WTC11 (cell line): ENCODE data around the gene SMCO2. TPM values are rescaled to one million over a fixed set of nuclear protein-coding genes. Genes with fewer than 3 reads are reported as not detected.

Source experiments
- ATAC-seq: fragments of 200-7000 bp; cut with Tn5 transposase; 2 replicates; pipeline ENCODE4 v1.10.0; 2021; ENCODE audit warnings: mild to moderate bottlenecking, moderate library complexity
- CTCF ChIA-PET: fragments of 300-600 bp; sonication (Branson Sonifier 250); formaldehyde crosslinking; loops from one replicate; lab custom pipeline; 2021; ENCODE audit warnings: antibody characterized with exemption; lab: Charles Lee
- POLR2A ChIA-PET: fragments of 350-600 bp; sonication (Branson Sonifier 250); formaldehyde crosslinking; loops from one replicate; lab custom pipeline; 2021; ENCODE audit warnings: antibody characterized with exemption; lab: Charles Lee
- DNase-seq: peaks from one replicate; pipeline ENCODE4 v3.0.0; 2021; ENCODE audit warnings: low spot score
- H3K27ac Mint-ChIP-seq: 2 replicates; pipeline ENCODE4 v1.8.0; 2021; ENCODE audit warnings: mixed read lengths
- H3K27me3 Mint-ChIP-seq: 2 replicates; pipeline ENCODE4 v1.8.0; 2021; ENCODE audit warnings: low read depth, mild to moderate bottlenecking, moderate library complexity, mixed read lengths
- H3K36me3 Mint-ChIP-seq: 2 replicates; pipeline ENCODE4 v1.8.0; 2021; ENCODE audit warnings: mixed read lengths
- H3K4me1 Mint-ChIP-seq: 2 replicates; pipeline ENCODE4 v1.8.0; 2022; ENCODE audit warnings: mixed read lengths
- H3K4me3 Mint-ChIP-seq: 2 replicates; pipeline ENCODE4 v1.8.0; 2021; ENCODE audit warnings: mild to moderate bottlenecking, moderate library complexity, mixed read lengths
- H3K9me3 Mint-ChIP-seq: 2 replicates; pipeline ENCODE4 v1.8.0; 2021; ENCODE audit warnings: mixed read lengths
- CBFB ChIP-seq: sonication (generic); formaldehyde crosslinking; IDR thresholded peaks from 2 replicates; pipeline ENCODE4 v1.8.1; 2022; ENCODE audit warnings: mild to moderate bottlenecking, low read depth, missing genetic modification reagents
- ELF4 ChIP-seq: sonication (generic); formaldehyde crosslinking; IDR thresholded peaks from 2 replicates; pipeline ENCODE4 v1.8.1; 2022; ENCODE audit warnings: low read depth, mild to moderate bottlenecking, moderate library complexity, missing genetic modification reagents
- FOXK1 ChIP-seq: sonication (generic); formaldehyde crosslinking; IDR thresholded peaks from 2 replicates; pipeline ENCODE4 v1.8.0; 2022; ENCODE audit warnings: mild to moderate bottlenecking, moderate library complexity, missing genetic modification reagents
- GABPB1 ChIP-seq: sonication (generic); formaldehyde crosslinking; IDR thresholded peaks from 2 replicates; pipeline ENCODE4 v1.8.1; 2023; ENCODE audit warnings: mild to moderate bottlenecking, missing genetic modification reagents
- KAT7 ChIP-seq: sonication (generic); formaldehyde crosslinking; IDR thresholded peaks from 2 replicates; pipeline ENCODE4 v1.8.1; 2023; ENCODE audit warnings: missing genetic modification reagents, mild to moderate bottlenecking, borderline replicate concordance
- NFE2L1 ChIP-seq: sonication (generic); formaldehyde crosslinking; IDR thresholded peaks from 2 replicates; pipeline ENCODE4 v1.8.1; 2023; ENCODE audit warnings: missing genetic modification reagents
- NR3C1 ChIP-seq: sonication (generic); formaldehyde crosslinking; conservative IDR thresholded peaks from 2 replicates; pipeline ENCODE4 v1.8.1; 2023; ENCODE audit warnings: low read depth, mild to moderate bottlenecking, missing genetic modification reagents
- OVOL2 ChIP-seq: fragments of 250-450 bp; sonication (Bioruptor Pico); IDR thresholded peaks from 2 replicates; pipeline ENCODE4 v1.9.0; 2021; ENCODE audit warnings: mild to moderate bottlenecking, borderline replicate concordance
- PRRX2 ChIP-seq: fragments of 250-450 bp; sonication (Bioruptor Pico); IDR thresholded peaks from 2 replicates; pipeline ENCODE4 v1.8.0; 2021; ENCODE audit warnings: mild to moderate bottlenecking
- RELA ChIP-seq: sonication (generic); formaldehyde crosslinking; IDR thresholded peaks from 2 replicates; pipeline ENCODE4 v1.8.1; 2022; ENCODE audit warnings: missing genetic modification reagents, mild to moderate bottlenecking, borderline replicate concordance
- RORB ChIP-seq: fragments of 250-450 bp; sonication (Bioruptor Pico); IDR thresholded peaks from 2 replicates; pipeline ENCODE4 v1.9.0; 2021; ENCODE audit warnings: mild to moderate bottlenecking
- TEAD4 ChIP-seq: sonication (generic); formaldehyde crosslinking; IDR thresholded peaks from 2 replicates; pipeline ENCODE4 v1.8.0; 2022; ENCODE audit warnings: mild to moderate bottlenecking, missing genetic modification reagents
- ZNF396 ChIP-seq: fragments of 250-450 bp; sonication (Bioruptor Pico); IDR thresholded peaks from 2 replicates; pipeline ENCODE4 v1.8.0; 2021; ENCODE audit warnings: mild to moderate bottlenecking, moderate library complexity, borderline replicate concordance
- ZNF671 ChIP-seq: fragments of 250-450 bp; sonication (Bioruptor Pico); IDR thresholded peaks from 2 replicates; pipeline ENCODE4 v1.8.0; 2021; ENCODE audit warnings: mild to moderate bottlenecking
- total RNA-seq: library from RNA; stranded (reverse); gene quantifications from 3 replicates; pipeline ENCODE4 v1.2.3, GENCODE V29; 2021
- TF ChIP-seq, protein P1 (sequence below): sonication (generic); formaldehyde crosslinking; IDR thresholded peaks from 2 replicates; pipeline ENCODE4 v1.8.0; 2022; ENCODE audit warnings: mild to moderate bottlenecking, missing genetic modification reagents
- TF ChIP-seq, protein P2 (sequence below): sonication (generic); formaldehyde crosslinking; IDR thresholded peaks from 2 replicates; pipeline ENCODE4 v1.8.1; 2023; ENCODE audit warnings: mild to moderate bottlenecking, missing genetic modification reagents
- TF ChIP-seq, protein P3 (sequence below): sonication (generic); formaldehyde crosslinking; IDR thresholded peaks from 2 replicates; pipeline ENCODE4 v1.8.0; 2023; ENCODE audit warnings: missing genetic modification reagents
- TF ChIP-seq, protein P4 (sequence below): sonication (generic); formaldehyde crosslinking; IDR thresholded peaks from 2 replicates; pipeline ENCODE4 v1.8.1; 2022; ENCODE audit warnings: low read depth, missing genetic modification reagents, borderline replicate concordance
- TF ChIP-seq, protein P5 (sequence below): sonication (generic); formaldehyde crosslinking; IDR thresholded peaks from 2 replicates; pipeline ENCODE4 v1.8.0; 2022; ENCODE audit warnings: mild to moderate bottlenecking, missing genetic modification reagents
- TF ChIP-seq, protein P6 (sequence below): fragments of 200-600 bp; IDR thresholded peaks from 2 replicates; pipeline ENCODE4 v1.8.0; 2022; ENCODE audit warnings: antibody characterized with exemption
- TF ChIP-seq, protein P7 (sequence below): fragments of 250-450 bp; sonication (Bioruptor Pico); conservative IDR thresholded peaks from 2 replicates; pipeline ENCODE4 v1.9.0; 2021; ENCODE audit warnings: mild to moderate bottlenecking
- TF ChIP-seq, protein P8 (sequence below): fragments of 250-450 bp; sonication (Bioruptor Pico); IDR thresholded peaks from 2 replicates; pipeline ENCODE4 v1.8.0; 2021; ENCODE audit warnings: mild to moderate bottlenecking

The SMCO2 gene
- total RNA-seq, 1 experiment from 2014 or later, result 0.52 TPM

DNA sequence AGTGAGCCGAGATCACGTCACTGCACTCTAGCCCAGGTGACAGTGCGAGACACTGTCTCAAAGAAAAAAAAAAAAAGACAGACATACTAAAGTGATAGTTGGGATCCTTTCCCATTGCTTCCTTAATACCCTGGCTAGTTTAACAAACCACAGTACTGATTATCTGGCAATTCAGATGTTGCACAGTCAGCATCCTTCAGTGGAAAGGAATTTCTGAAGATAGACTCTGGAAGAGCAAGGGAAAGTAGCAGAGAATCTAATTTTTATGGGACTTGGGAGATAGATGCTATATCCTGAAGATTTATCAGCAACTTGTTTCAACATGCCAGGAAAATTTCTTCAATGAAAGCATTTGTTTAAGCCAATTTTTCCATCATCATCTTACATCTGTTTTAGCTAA is 71.0 kb downstream of the SMCO2 start:
- ATAC-seq (no peak), DNase-seq (no peak)
- POLR2A ChIA-PET, result no interaction called here
- Mint-ChIP-seq H3K27ac (no peak overlapping the region), H3K4me1 (peaks cover 27% of the 10 kb centered on the region), H3K27me3 (peaks cover 20% of the 10 kb centered on the region), H3K9me3 (no peaks in the 10 kb centered on the region), H3K36me3 (no peaks in the 10 kb centered on the region), H3K4me3 (no peak overlapping the region)
- no peak for TF ChIP-seq ZNF671
- no peak for TF ChIP-seq NR3C1 (CRISPR knock-in tag)
- TF ChIP-seq, protein P1, sequence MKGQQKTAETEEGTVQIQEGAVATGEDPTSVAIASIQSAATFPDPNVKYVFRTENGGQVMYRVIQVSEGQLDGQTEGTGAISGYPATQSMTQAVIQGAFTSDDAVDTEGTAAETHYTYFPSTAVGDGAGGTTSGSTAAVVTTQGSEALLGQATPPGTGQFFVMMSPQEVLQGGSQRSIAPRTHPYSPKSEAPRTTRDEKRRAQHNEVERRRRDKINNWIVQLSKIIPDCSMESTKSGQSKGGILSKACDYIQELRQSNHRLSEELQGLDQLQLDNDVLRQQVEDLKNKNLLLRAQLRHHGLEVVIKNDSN, result no peak
- TF ChIP-seq OVOL2 (CRISPR knock-in tag), result no peak
- TF ChIP-seq CBFB (CRISPR knock-in tag), result no peak
- TF ChIP-seq, protein P2, sequence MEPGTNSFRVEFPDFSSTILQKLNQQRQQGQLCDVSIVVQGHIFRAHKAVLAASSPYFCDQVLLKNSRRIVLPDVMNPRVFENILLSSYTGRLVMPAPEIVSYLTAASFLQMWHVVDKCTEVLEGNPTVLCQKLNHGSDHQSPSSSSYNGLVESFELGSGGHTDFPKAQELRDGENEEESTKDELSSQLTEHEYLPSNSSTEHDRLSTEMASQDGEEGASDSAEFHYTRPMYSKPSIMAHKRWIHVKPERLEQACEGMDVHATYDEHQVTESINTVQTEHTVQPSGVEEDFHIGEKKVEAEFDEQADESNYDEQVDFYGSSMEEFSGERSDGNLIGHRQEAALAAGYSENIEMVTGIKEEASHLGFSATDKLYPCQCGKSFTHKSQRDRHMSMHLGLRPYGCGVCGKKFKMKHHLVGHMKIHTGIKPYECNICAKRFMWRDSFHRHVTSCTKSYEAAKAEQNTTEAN, result no peak
- TF ChIP-seq ZNF396, result no peak
- TF ChIP-seq, protein P3, sequence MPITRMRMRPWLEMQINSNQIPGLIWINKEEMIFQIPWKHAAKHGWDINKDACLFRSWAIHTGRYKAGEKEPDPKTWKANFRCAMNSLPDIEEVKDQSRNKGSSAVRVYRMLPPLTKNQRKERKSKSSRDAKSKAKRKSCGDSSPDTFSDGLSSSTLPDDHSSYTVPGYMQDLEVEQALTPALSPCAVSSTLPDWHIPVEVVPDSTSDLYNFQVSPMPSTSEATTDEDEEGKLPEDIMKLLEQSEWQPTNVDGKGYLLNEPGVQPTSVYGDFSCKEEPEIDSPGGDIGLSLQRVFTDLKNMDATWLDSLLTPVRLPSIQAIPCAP (CRISPR knock-in tag), result no peak
- no peak for TF ChIP-seq ELF4 (CRISPR knock-in tag)
- TF ChIP-seq, protein P4, sequence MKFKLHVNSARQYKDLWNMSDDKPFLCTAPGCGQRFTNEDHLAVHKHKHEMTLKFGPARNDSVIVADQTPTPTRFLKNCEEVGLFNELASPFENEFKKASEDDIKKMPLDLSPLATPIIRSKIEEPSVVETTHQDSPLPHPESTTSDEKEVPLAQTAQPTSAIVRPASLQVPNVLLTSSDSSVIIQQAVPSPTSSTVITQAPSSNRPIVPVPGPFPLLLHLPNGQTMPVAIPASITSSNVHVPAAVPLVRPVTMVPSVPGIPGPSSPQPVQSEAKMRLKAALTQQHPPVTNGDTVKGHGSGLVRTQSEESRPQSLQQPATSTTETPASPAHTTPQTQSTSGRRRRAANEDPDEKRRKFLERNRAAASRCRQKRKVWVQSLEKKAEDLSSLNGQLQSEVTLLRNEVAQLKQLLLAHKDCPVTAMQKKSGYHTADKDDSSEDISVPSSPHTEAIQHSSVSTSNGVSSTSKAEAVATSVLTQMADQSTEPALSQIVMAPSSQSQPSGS (CRISPR knock-in tag), result no peak
- TF ChIP-seq PRRX2, result no peak
- no peak for TF ChIP-seq RELA (CRISPR knock-in tag)
- TF ChIP-seq NFE2L1, result no peak
- TF ChIP-seq KAT7, result no peak
- TF ChIP-seq, protein P5, sequence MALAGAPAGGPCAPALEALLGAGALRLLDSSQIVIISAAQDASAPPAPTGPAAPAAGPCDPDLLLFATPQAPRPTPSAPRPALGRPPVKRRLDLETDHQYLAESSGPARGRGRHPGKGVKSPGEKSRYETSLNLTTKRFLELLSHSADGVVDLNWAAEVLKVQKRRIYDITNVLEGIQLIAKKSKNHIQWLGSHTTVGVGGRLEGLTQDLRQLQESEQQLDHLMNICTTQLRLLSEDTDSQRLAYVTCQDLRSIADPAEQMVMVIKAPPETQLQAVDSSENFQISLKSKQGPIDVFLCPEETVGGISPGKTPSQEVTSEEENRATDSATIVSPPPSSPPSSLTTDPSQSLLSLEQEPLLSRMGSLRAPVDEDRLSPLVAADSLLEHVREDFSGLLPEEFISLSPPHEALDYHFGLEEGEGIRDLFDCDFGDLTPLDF, result no peak
- no peak for TF ChIP-seq RORB (CRISPR knock-in tag)
- CTCF ChIA-PET, result interaction anchor here (0.7 kb wide), 1 partner anchor 19 kb away, joined by 3 read pairs; no protein-coding TSS in a partner anchor

DNA sequence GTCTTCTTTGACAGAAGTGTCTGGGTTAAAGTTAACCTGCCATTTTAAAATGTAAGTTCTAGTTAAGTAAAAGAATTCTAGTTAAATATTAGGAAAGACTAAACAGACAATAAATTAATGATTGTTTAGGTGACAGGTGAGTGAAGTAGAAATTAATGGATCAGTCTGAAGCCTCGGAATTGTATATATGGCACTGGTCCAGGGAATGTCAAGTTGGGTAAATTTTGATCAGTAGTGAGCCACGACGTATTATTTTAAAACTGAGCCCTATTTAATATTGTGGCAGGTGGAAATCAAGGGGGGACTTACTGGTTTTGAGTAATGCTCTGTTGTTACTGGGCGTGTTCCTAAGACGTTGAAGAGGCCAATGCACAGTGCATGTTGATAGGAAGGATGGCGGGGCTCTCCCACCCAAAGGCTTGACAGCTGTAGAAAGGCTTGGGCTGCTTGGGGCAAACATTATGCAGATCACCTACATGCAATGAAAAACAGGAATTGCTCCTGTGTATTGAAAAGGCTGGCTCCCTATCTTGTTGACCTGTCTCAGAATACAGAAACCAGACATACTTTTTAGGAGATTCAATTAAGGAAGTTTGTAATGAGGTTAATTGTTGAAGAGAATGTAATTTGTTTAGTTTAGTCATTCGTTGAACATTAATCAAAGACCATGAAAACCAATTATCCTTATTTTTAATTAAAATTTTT is 71.6 kb downstream of the SMCO2 start:
- no peak for ATAC-seq
- Mint-ChIP-seq H3K36me3 (no peaks in the 10 kb centered on the region), H3K4me3 (no peak overlapping the region), H3K27me3 (peaks cover 20% of the 10 kb centered on the region), H3K27ac (no peak overlapping the region), H3K4me1 (peaks cover 29% of the 10 kb centered on the region), H3K9me3 (no peaks in the 10 kb centered on the region)
- ChIA-PET CTCF (no interaction called here), POLR2A (no interaction called here)
- DNase-seq, result no peak
- TF ChIP-seq, protein P6, sequence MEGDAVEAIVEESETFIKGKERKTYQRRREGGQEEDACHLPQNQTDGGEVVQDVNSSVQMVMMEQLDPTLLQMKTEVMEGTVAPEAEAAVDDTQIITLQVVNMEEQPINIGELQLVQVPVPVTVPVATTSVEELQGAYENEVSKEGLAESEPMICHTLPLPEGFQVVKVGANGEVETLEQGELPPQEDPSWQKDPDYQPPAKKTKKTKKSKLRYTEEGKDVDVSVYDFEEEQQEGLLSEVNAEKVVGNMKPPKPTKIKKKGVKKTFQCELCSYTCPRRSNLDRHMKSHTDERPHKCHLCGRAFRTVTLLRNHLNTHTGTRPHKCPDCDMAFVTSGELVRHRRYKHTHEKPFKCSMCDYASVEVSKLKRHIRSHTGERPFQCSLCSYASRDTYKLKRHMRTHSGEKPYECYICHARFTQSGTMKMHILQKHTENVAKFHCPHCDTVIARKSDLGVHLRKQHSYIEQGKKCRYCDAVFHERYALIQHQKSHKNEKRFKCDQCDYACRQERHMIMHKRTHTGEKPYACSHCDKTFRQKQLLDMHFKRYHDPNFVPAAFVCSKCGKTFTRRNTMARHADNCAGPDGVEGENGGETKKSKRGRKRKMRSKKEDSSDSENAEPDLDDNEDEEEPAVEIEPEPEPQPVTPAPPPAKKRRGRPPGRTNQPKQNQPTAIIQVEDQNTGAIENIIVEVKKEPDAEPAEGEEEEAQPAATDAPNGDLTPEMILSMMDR, result no peak
- TF ChIP-seq TEAD4 (CRISPR knock-in tag) (no peak), OVOL2 (CRISPR knock-in tag) (no peak), FOXK1 (CRISPR knock-in tag) (no peak), GABPB1 (no peak)
- TF ChIP-seq, protein P5, result no peak
- TF ChIP-seq, protein P7, sequence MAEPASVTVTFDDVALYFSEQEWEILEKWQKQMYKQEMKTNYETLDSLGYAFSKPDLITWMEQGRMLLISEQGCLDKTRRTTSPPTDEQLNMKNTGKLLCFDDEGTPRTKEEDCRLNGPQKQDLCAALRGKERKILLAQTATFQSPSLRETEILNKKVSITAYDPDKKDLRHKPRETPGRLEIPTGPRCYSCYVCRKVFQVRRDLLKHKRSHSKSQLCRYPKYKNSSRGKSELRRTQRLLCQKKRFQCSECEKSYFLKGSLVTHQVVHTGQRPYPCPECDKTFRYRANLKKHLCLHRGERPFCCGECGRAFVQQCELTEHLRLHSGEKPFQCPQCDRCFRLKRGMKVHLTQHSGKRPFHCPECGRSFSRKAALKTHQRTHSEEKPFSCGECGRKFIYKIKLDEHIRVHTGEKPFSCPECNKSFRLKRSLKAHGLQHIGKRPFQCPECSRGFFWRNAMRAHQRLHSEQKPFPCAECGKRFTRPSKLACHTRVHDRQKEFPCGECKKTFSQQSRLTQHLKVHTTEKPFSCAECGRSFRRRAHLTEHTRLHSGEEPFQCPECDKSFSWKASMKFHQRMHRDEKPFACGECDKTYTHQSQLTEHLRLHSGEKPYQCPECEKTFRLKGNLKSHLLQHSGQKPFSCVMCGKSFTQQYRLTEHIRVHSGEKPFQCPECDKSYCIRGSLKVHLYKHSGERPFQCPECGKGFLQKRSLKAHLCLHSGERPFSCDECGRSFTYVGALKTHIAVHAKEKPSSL (CRISPR knock-in tag), result no peak
- TF ChIP-seq, protein P8, sequence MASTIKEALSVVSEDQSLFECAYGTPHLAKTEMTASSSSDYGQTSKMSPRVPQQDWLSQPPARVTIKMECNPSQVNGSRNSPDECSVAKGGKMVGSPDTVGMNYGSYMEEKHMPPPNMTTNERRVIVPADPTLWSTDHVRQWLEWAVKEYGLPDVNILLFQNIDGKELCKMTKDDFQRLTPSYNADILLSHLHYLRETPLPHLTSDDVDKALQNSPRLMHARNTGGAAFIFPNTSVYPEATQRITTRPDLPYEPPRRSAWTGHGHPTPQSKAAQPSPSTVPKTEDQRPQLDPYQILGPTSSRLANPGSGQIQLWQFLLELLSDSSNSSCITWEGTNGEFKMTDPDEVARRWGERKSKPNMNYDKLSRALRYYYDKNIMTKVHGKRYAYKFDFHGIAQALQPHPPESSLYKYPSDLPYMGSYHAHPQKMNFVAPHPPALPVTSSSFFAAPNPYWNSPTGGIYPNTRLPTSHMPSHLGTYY (CRISPR knock-in tag), result no peak
